HepG2 (cell line): ENCODE data around the gene IKBIP.

Source experiments
- CTCF ChIP-seq: sonication (generic); formaldehyde crosslinking; IDR thresholded peaks from 2 replicates; pipeline ENCODE4 v1.5.0; 2020; ENCODE audit warnings: mild to moderate bottlenecking, missing genetic modification reagents, moderate library complexity
- FOSL2 ChIP-seq: sonication (generic); formaldehyde crosslinking; IDR thresholded peaks from 2 replicates; pipeline ENCODE4 v1.4.0; 2020; ENCODE audit warnings: missing genetic modification reagents
- GFI1 ChIP-seq: sonication (generic); formaldehyde crosslinking; IDR thresholded peaks from 2 replicates; pipeline ENCODE4 v1.5.0; 2020; ENCODE audit warnings: missing genetic modification reagents, mild to moderate bottlenecking, borderline replicate concordance
- HMG20A ChIP-seq: IDR thresholded peaks from 2 replicates; pipeline ENCODE4 v1.6.1; 2016; ENCODE audit warnings: borderline replicate concordance
- KDM1A ChIP-seq: IDR thresholded peaks from 2 replicates; pipeline ENCODE4 v1.6.1; 2016; ENCODE audit warnings: missing compliant biosample characterization
- KLF13 ChIP-seq: sonication (generic); formaldehyde crosslinking; IDR thresholded peaks from 2 replicates; pipeline ENCODE4 v1.4.0; 2020; ENCODE audit warnings: mild to moderate bottlenecking, missing genetic modification reagents
- MXI1 ChIP-seq: IDR thresholded peaks from 3 replicates; pipeline ENCODE4 v1.6.1; 2012; ENCODE audit warnings: low read depth, low read length, inconsistent platforms, borderline replicate concordance
- POLR2AphosphoS5 ChIP-seq: IDR thresholded peaks from 2 replicates; pipeline ENCODE4 v1.6.1; 2012; ENCODE audit warnings: low read depth, low read length
- U2AF1 ChIP-seq: fragments of 200-400 bp; formaldehyde crosslinking; optimal IDR thresholded peaks from 2 replicates; pipeline ENCODE3; 2017; ENCODE audit warnings: mild to moderate bottlenecking, low read depth, low read length
- ZBTB14 ChIP-seq: sonication (generic); formaldehyde crosslinking; IDR thresholded peaks from 2 replicates; pipeline ENCODE4 v1.4.0; 2020; ENCODE audit warnings: missing genetic modification reagents
- ZNF143 ChIP-seq: sonication (generic); formaldehyde crosslinking; IDR thresholded peaks from 2 replicates; pipeline ENCODE4 v1.4.0; 2020; ENCODE audit warnings: missing genetic modification reagents
- ZNF547 ChIP-seq: sonication (generic); formaldehyde crosslinking; IDR thresholded peaks from 2 replicates; pipeline ENCODE4 v1.5.1; 2020; ENCODE audit warnings: mild to moderate bottlenecking, missing genetic modification reagents
- ZNF691 ChIP-seq: sonication (generic); formaldehyde crosslinking; IDR thresholded peaks from 2 replicates; pipeline ENCODE4 v1.4.0; 2020; ENCODE audit warnings: missing genetic modification reagents, low read depth, mild to moderate bottlenecking, borderline replicate concordance
- ZNF75D ChIP-seq: sonication (generic); formaldehyde crosslinking; IDR thresholded peaks from 2 replicates; pipeline ENCODE4 v1.8.1; 2023; ENCODE audit warnings: missing genetic modification reagents, mild to moderate bottlenecking, borderline replicate concordance

- TF ChIP-seq FOSL2 (no peak), HMG20A (CRISPR knock-in tag) (no peak), ZNF75D (CRISPR knock-in tag) (no peak), ZNF691 (CRISPR knock-in tag) (no peak), GFI1 (CRISPR knock-in tag) (no peak), KDM1A (no peak), POLR2AphosphoS5 (no peak), U2AF1 (no peak), ZBTB14 (no peak), CTCF (CRISPR knock-in tag) (no peak), ZNF547 (CRISPR knock-in tag) (no peak), ZNF143 (no peak), KLF13 (CRISPR knock-in tag) (no peak), MXI1 (no peak)
These were observed 57.5 kb downstream of the IKBIP start for GRCh38 chr12:98587084-98587483.
